GM12873 (cell line): Measurements from ENCODE around the gene LYVE1.

Experiments used
- CTCF ChIP-seq: IDR thresholded peaks from 2 replicates; pipeline ENCODE4 v1.5.1; 2012; ENCODE audit warnings: low read depth, mild to moderate bottlenecking, moderate library complexity, low read length, control low read depth; ENCODE audit not compliant: insufficient read depth; ENCODE audit errors: missing control alignments

LYVE1 gene

GRCh38 chr11:10566257-10566957 lies 2.1 kb downstream of the LYVE1 start:
- no peak for TF ChIP-seq CTCF

- no peak for TF ChIP-seq CTCF
Measured at GRCh38 chr11:10565493-10565892, 3.0 kb downstream of the LYVE1 start.

GRCh38 chr11:10564696-10565318 lies 3.7 kb downstream of the LYVE1 start:
- peak; percentile 41 for TF ChIP-seq CTCF

- no peak for TF ChIP-seq CTCF
Measured at GRCh38 chr11:10564030-10564429, 4.4 kb downstream of the LYVE1 start.

GRCh38 chr11:10561947-10562346 lies 6.5 kb downstream of the LYVE1 start:
- no peak for TF ChIP-seq CTCF

- TF ChIP-seq CTCF = no peak
Measured at GRCh38 chr11:10561043-10561818, 7.2 kb downstream of the LYVE1 start.

GRCh38 chr11:10558288-10558687 lies 10.2 kb downstream of the LYVE1 start:
- TF ChIP-seq CTCF = no peak
